GM23248 (cell line): Measurements from ENCODE around the gene DNAJC2. TPM values are rescaled to one million over a fixed set of nuclear protein-coding genes. Genes with fewer than 3 reads are reported as not detected.

ENCODE experiments used
- DNase-seq: peaks from one replicate; pipeline ENCODE4 v3.0.0-alpha.2; 2015
- H2AFZ ChIP-seq: fragments of 200-600 bp; sonication (generic); 2 replicates; pipeline ENCODE4 v1.6.1; 2016; ENCODE audit warnings: antibody characterized with exemption
- H3F3A ChIP-seq: fragments of 200-600 bp; sonication (generic); 2 replicates; pipeline ENCODE4 v1.6.1; 2016; ENCODE audit warnings: mild to moderate bottlenecking, antibody characterized with exemption, mixed run types; ENCODE audit not compliant: insufficient read depth
- H3K27ac ChIP-seq: fragments of 200-600 bp; sonication (generic); 2 replicates; pipeline ENCODE4 v1.5.1; 2016; ENCODE audit warnings: mild to moderate bottlenecking
- H3K27me3 ChIP-seq: fragments of 200-600 bp; sonication (generic); replicated peaks from 2 replicates; pipeline ENCODE4 v1.6.1; 2016; ENCODE audit warnings: mild to moderate bottlenecking; ENCODE audit not compliant: insufficient read depth
- H3K36me3 ChIP-seq: fragments of 200-600 bp; sonication (generic); 2 replicates; pipeline ENCODE4 v1.6.1; 2016; ENCODE audit warnings: low read depth, mild to moderate bottlenecking
- H3K4me1 ChIP-seq: fragments of 200-600 bp; sonication (generic); 2 replicates; pipeline ENCODE4 v1.6.1; 2016; ENCODE audit warnings: mild to moderate bottlenecking; ENCODE audit not compliant: insufficient read depth
- H3K4me2 ChIP-seq: fragments of 200-600 bp; sonication (generic); one replicate; pipeline ENCODE4 v1.6.1; 2016; ENCODE audit warnings: mild to moderate bottlenecking; ENCODE audit not compliant: unreplicated experiment
- H3K4me3 ChIP-seq: fragments of 200-600 bp; sonication (generic); 2 replicates; pipeline ENCODE4 v1.5.1; 2016; ENCODE audit warnings: mild to moderate bottlenecking
- H3K79me2 ChIP-seq: fragments of 200-600 bp; sonication (generic); 2 replicates; pipeline ENCODE4 v1.6.1; 2016; ENCODE audit warnings: mild to moderate bottlenecking; ENCODE audit not compliant: insufficient read depth
- H3K9ac ChIP-seq: fragments of 200-600 bp; sonication (generic); 2 replicates; pipeline ENCODE4 v1.6.1; 2016; ENCODE audit warnings: mild to moderate bottlenecking
- H3K9me2 ChIP-seq: fragments of 200-600 bp; sonication (generic); 2 replicates; pipeline ENCODE4 v1.6.1; 2016; ENCODE audit warnings: mixed run types, mild to moderate bottlenecking, moderate library complexity; ENCODE audit not compliant: insufficient read depth
- H3K9me3 ChIP-seq: fragments of 200-600 bp; sonication (generic); one replicate; pipeline ENCODE4 v1.6.1; 2017; ENCODE audit warnings: low read depth
- H4K20me1 ChIP-seq: fragments of 200-600 bp; sonication (generic); 2 replicates; pipeline ENCODE4 v1.6.0; 2016; ENCODE audit not compliant: insufficient read depth
- EZH2 ChIP-seq: fragments of 200-600 bp; sonication (generic); IDR thresholded peaks from 2 replicates; pipeline ENCODE4 v1.6.1; 2018; ENCODE audit warnings: antibody characterized with exemption, mild to moderate bottlenecking; ENCODE audit not compliant: insufficient read depth, poor library complexity, severe bottlenecking
- EZH2phosphoT487 ChIP-seq: fragments of 200-600 bp; sonication (generic); IDR thresholded peaks from 2 replicates; pipeline ENCODE4 v1.6.1; 2018; ENCODE audit warnings: antibody characterized with exemption, moderate library complexity, mild to moderate bottlenecking, low read depth; ENCODE audit not compliant: insufficient read depth
- WGBS, 2 experiments: methylation state at CpG; one replicate each; pipeline ENCODE4 v1.1.6; 2015 to 2017; ENCODE audit warnings: low lambda C conversion rate in 2 of 2, low coverage in 1 of 2; ENCODE audit errors: missing lambda C conversion rate in 2 of 2; 5-methylcytosine and 5-hydroxymethylcytosine counted together
- in situ Hi-C: fragments of 300-500 bp; cut with MboI; formaldehyde crosslinking; loops from 2 replicates; pipeline ENCODE4 v1.15.0; 2020
- polyA plus RNA-seq: library from polyadenylated mRNA; unstranded; fragments of >200 nt; fragmentation: Nextera tagmentation; extraction: Ambion mirVana; gene quantifications from 2 replicates; pipeline ENCODE4 v1.2.1, GENCODE V29; 2016
- total RNA-seq: library from RNA; depleted of rRNA; stranded (reverse); fragments of >200 nt; shearing (Covaris generic); gene quantifications from 2 replicates; pipeline ENCODE4 v1.2.3, GENCODE V29; 2014; rRNA removed

DNAJC2 gene, protein sequence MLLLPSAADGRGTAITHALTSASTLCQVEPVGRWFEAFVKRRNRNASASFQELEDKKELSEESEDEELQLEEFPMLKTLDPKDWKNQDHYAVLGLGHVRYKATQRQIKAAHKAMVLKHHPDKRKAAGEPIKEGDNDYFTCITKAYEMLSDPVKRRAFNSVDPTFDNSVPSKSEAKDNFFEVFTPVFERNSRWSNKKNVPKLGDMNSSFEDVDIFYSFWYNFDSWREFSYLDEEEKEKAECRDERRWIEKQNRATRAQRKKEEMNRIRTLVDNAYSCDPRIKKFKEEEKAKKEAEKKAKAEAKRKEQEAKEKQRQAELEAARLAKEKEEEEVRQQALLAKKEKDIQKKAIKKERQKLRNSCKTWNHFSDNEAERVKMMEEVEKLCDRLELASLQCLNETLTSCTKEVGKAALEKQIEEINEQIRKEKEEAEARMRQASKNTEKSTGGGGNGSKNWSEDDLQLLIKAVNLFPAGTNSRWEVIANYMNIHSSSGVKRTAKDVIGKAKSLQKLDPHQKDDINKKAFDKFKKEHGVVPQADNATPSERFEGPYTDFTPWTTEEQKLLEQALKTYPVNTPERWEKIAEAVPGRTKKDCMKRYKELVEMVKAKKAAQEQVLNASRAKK
- 17.8 and 19.3 TPM in 2 replicates for total RNA-seq
- polyA plus RNA-seq, result 36.6 and 38.4 TPM in 2 replicates

DNA sequence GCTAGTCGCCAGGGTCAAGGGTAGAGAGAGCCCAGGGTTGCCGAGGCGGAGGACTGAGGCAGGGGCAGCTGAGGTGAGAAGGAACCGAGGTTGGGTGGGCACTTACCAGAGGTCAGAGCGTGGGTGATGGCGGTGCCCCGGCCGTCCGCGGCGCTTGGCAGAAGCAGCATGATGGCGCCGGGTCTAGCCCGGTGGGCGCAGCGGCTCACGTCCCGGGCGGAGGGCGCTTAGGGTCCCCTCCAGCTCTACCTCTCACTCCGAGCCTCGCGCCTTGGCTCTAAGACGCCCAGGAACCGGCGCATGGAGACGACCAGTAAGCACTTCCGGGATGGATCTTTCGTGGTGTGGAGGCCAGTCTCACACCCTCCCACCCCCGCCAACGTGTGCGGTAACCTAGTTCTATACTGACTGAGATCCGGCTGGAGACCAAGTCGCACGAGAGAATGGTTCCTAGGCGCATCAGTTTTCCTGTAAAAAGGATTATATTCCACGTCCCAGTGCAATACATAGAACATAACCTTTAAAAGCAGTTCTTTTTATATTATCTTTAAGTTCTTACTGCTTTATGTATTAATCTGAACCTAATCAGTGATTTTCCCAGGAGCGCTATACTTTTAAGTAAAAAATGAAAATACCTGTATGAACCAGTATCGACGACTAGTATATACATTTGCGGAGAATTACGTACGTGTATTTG, at the start of gene DNAJC2:
Gene DNAJC2, minus strand, starts transcription at position 315 of the 697 bp plus-strand sequence. Its CDS starts 145 bp downstream, at position 170.
- no peaks in the 10 kb centered on the region for H4K20me1 ChIP-seq
- H3K79me2 ChIP-seq, result peaks cover 97% of the 10 kb centered on the region
- in situ Hi-C loops, result no loop called here
- peak within 1 kb of the TSS; percentile 100 for H2AFZ ChIP-seq
- peak within 1 kb of the TSS; percentile 88 for H3K4me2 ChIP-seq
- H3K9ac ChIP-seq, result peak within 1 kb of the TSS; percentile 97
- 9 to 12% methylated on average over 29 to 39 of the region's 43 CpGs for WGBS, 2 experiments
- peak; percentile 97 for DNase-seq
- H3K9me2 ChIP-seq, result no peaks in the 10 kb centered on the region
- no peaks in the 10 kb centered on the region for H3K9me3 ChIP-seq
- H3K4me1 ChIP-seq, result peaks cover 34% of the 10 kb centered on the region
- peak within 1 kb of the TSS; percentile 98 for H3K4me3 ChIP-seq
- H3K27me3 ChIP-seq, result no peaks in the 10 kb centered on the region
- H3K36me3 ChIP-seq, result peaks cover 21% of the 10 kb centered on the region
- TF ChIP-seq EZH2, result no peak
- no peak for TF ChIP-seq EZH2phosphoT487
- H3K27ac ChIP-seq, result peak within 1 kb of the TSS; percentile 84
- H3F3A ChIP-seq, result peaks cover 14% of the 10 kb centered on the region; the same call in 1 of the 2 replicates

DNA sequence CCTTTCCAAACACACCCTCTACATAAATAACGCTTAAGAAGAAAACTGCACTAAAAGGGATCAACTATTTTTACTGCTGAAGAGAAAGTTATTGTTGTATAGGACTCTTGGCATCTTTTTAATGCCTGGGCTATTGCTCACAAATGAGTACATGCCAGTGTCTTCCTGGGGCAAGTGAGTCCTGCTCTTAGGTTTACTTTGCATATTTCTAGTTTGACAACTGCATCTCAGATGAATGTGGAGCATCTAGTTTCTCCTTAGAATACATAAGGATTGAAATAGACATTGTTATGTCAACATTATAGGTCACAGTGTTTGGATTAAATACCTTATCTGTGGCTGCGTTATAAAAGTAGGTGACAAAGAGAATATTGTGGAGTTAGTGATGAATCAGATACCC, 47.4 kb upstream of the DNAJC2 start:
- Histone ChIP-seq H3K9me3 (no peaks in the 10 kb centered on the region), H3K4me3 (no peak overlapping the region), H3K9ac (no peak overlapping the region), H3K27me3 (no peaks in the 10 kb centered on the region), H3K4me2 (no peak overlapping the region), H3F3A (no peaks in the 10 kb centered on the region), H3K4me1 (no peaks in the 10 kb centered on the region), H3K27ac (no peak overlapping the region), H3K79me2 (no peaks in the 10 kb centered on the region), H3K9me2 (no peaks in the 10 kb centered on the region), H3K36me3 (no peaks in the 10 kb centered on the region), H2AFZ (no peak overlapping the region), H4K20me1 (no peaks in the 10 kb centered on the region)
- DNase-seq, result peak; percentile 20
- TF ChIP-seq EZH2phosphoT487 (no peak), EZH2 (no peak)
- in situ Hi-C loops, result no loop called here
- WGBS, 2 experiments, result 66 to 69% methylated on average over 2 of the region's 2 CpGs

DNA sequence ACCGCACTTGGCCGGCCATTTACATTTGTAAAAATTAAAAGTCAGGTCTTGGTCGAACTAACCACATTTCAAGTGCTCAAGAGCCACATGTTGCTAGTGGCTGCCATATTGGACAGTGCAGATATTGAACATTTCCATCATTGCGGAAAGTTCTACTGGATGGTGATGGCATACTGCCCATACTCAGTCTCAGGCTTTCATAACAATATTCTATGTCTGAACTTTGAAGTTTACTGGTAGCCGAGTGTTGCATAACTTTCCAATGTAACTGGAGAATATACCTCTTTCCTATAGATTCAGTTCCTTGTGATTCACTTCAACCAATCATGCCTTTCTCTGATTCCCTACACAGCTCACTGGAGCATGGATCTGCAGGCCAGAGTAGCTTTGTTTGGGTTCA, 46.6 kb upstream of the DNAJC2 start:
- WGBS, 2 experiments, result 72 to 74% methylated on average over 5 of the region's 5 CpGs
- H3K4me3 ChIP-seq, result no peak overlapping the region
- TF ChIP-seq EZH2phosphoT487 (no peak), EZH2 (no peak)
- no peaks in the 10 kb centered on the region for H3F3A ChIP-seq
- DNase-seq, result no peak
- H3K79me2 ChIP-seq, result no peaks in the 10 kb centered on the region
- H3K4me1 ChIP-seq, result no peaks in the 10 kb centered on the region
- no peak overlapping the region for H3K9ac ChIP-seq
- no peaks in the 10 kb centered on the region for H3K9me2 ChIP-seq
- H3K27ac ChIP-seq, result no peak overlapping the region
- H3K9me3 ChIP-seq, result no peaks in the 10 kb centered on the region
- H3K36me3 ChIP-seq, result no peaks in the 10 kb centered on the region
- H4K20me1 ChIP-seq, result no peaks in the 10 kb centered on the region
- in situ Hi-C loops, result no loop called here
- no peak overlapping the region for H2AFZ ChIP-seq
- H3K4me2 ChIP-seq, result no peak overlapping the region
- H3K27me3 ChIP-seq, result no peaks in the 10 kb centered on the region

DNA sequence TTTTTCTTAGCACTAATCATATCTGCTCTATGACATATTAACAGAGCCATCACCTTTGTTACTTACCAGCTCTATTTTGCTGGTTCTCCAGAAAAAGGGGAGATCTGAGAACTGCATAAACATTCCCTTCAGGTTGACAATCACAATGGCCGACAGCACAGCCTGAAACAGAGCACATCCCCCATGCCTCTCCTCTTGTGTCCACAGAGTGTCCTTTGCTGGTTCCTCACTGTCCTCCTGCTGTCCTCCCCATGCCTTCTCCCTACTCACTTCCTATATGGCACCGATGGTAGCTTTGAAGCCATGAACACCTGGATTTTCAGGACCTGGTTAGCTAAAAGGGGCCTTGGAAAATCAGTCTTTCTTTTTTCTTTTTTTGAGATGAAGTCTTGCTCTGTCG, 44.7 kb upstream of the DNAJC2 start:
- H3K9me3 ChIP-seq, result no peaks in the 10 kb centered on the region
- H3K9ac ChIP-seq, result no peak overlapping the region
- H3K27ac ChIP-seq, result no peak overlapping the region
- no peaks in the 10 kb centered on the region for H3K4me1 ChIP-seq
- TF ChIP-seq EZH2 (no peak), EZH2phosphoT487 (no peak)
- 30 to 32% methylated on average over 3 of the region's 3 CpGs for WGBS, 2 experiments
- no peaks in the 10 kb centered on the region for H3K27me3 ChIP-seq
- no peak for DNase-seq
- H3F3A ChIP-seq, result no peaks in the 10 kb centered on the region
- in situ Hi-C loops, result no loop called here
- H3K4me2 ChIP-seq, result no peak overlapping the region
- no peaks in the 10 kb centered on the region for H3K79me2 ChIP-seq
- no peak overlapping the region for H2AFZ ChIP-seq
- no peaks in the 10 kb centered on the region for H4K20me1 ChIP-seq
- no peak overlapping the region for H3K4me3 ChIP-seq
- H3K36me3 ChIP-seq, result no peaks in the 10 kb centered on the region
- no peaks in the 10 kb centered on the region for H3K9me2 ChIP-seq
